H1 (cell line): Measurements from ENCODE around the gene DUOXA2. TPM values are rescaled to one million over a fixed set of nuclear protein-coding genes. Genes with fewer than 3 reads are reported as not detected.

Source experiments
- CTCF ChIA-PET: fragments of 300-600 bp; sonication (Branson Sonifier 250); formaldehyde crosslinking; loops from one replicate; lab custom pipeline; 2021; ENCODE audit not compliant: partially characterized antibody; lab: Charles Lee
- POLR2A ChIA-PET: fragments of 300-600 bp; sonication (Branson Sonifier 250); formaldehyde crosslinking; loops from one replicate; lab custom pipeline; 2021; ENCODE audit warnings: inconsistent platforms; ENCODE audit not compliant: partially characterized antibody; lab: Charles Lee
- DNase-seq, 2 experiments: peaks; one replicate each; pipeline versions ENCODE4 v3.0.0 to v3.0.0-alpha.2; 2010 to 2022; ENCODE audit warnings: low spot score in 2 of 2, low read depth in 1 of 2, mixed read lengths in 1 of 2
- FAIRE-seq: peaks from 2 replicates; lab custom pipeline; 2011; peaks lifted over from hg19 to GRCh38; lab: Jason Lieb, UNC
- H2AFZ ChIP-seq: 2 replicates; pipeline ENCODE4 v1.8.1; 2012; ENCODE audit warnings: low read length, inconsistent platforms
- H2AK5ac ChIP-seq: 2 replicates; pipeline ENCODE4 v1.6.1; 2013; ENCODE audit warnings: low read depth, low read length
- H2BK120ac ChIP-seq: replicated peaks from 2 replicates; pipeline ENCODE3; 2013; ENCODE audit warnings: low read depth, low read length, inconsistent platforms
- H2BK12ac ChIP-seq: 2 replicates; pipeline ENCODE4 v1.6.1; 2013; ENCODE audit warnings: low read depth, low read length
- H2BK15ac ChIP-seq: 2 replicates; pipeline ENCODE4 v1.6.1; 2013; ENCODE audit warnings: low read length
- H2BK20ac ChIP-seq: 2 replicates; pipeline ENCODE4 v1.6.1; 2013; ENCODE audit warnings: low read length
- H2BK5ac ChIP-seq: 2 replicates; pipeline ENCODE4 v1.6.1; 2013; ENCODE audit warnings: low read depth, low read length
- H3K14ac ChIP-seq: 2 replicates; pipeline ENCODE4 v1.6.1; 2013; ENCODE audit warnings: inconsistent platforms; ENCODE audit not compliant: insufficient read length
- H3K18ac ChIP-seq: 2 replicates; pipeline ENCODE4 v1.6.1; 2013; ENCODE audit warnings: low read length; ENCODE audit errors: extremely low read depth
- H3K23ac ChIP-seq: 2 replicates; pipeline ENCODE4 v1.6.1; 2013; ENCODE audit warnings: inconsistent platforms; ENCODE audit not compliant: insufficient read length
- H3K23me2 ChIP-seq: 2 replicates; pipeline ENCODE4 v1.6.1; 2013; ENCODE audit warnings: low read depth, low read length
- H3K27ac ChIP-seq: 2 replicates; pipeline ENCODE4 v1.6.1; 2011; ENCODE audit warnings: low read depth, low read length, inconsistent platforms
- H3K27me3 ChIP-seq, 4 experiments: replicated peaks in 1 of 4; 1 replicate in 1 of 4; 2 replicates in 3 of 4; pipeline versions ENCODE4 v1.6.1 to v1.8.1; 2011 to 2013; ENCODE audit warnings: low read length in 3 of 4, mild to moderate bottlenecking in 3 of 4, inconsistent platforms in 2 of 4, mixed read lengths in 2 of 4, moderate library complexity in 1 of 4; ENCODE audit not compliant: control insufficient read depth in 3 of 4, insufficient read depth in 3 of 4; ENCODE audit errors: extremely low read depth in 1 of 4
- H3K36me3 ChIP-seq, 4 experiments: 2 replicates each; pipeline versions ENCODE4 v1.6.1 to v1.8.1; 2011 to 2013; ENCODE audit warnings: mild to moderate bottlenecking in 4 of 4, low read length in 3 of 4, moderate library complexity in 2 of 4, control low read depth in 1 of 4, inconsistent platforms in 1 of 4; ENCODE audit not compliant: insufficient read depth in 4 of 4, control insufficient read depth in 2 of 4
- H3K4ac ChIP-seq: replicated peaks from 2 replicates; pipeline ENCODE3; 2013; ENCODE audit warnings: low read length, low read depth, mixed read lengths, inconsistent platforms; ENCODE audit not compliant: insufficient read length
- H3K4me1 ChIP-seq, 4 experiments: replicated peaks in 1 of 4; 1 replicate in 1 of 4; 2 replicates in 3 of 4; pipeline versions ENCODE4 v1.6.1 to v1.8.1; 2011 to 2013; ENCODE audit warnings: low read length in 3 of 4, inconsistent platforms in 2 of 4, mixed read lengths in 1 of 4; ENCODE audit not compliant: insufficient read depth in 4 of 4, control insufficient read depth in 3 of 4
- H3K4me2 ChIP-seq, 2 experiments: 2 replicates each; pipeline versions ENCODE4 v1.6.1 to v1.8.1; 2011 to 2013; ENCODE audit warnings: low read depth in 2 of 2, low read length in 2 of 2, control low read depth in 1 of 2, inconsistent platforms in 1 of 2, mild to moderate bottlenecking in 1 of 2; ENCODE audit not compliant: insufficient read depth in 1 of 2
- H3K4me3 ChIP-seq, 4 experiments: fragments of 200-600, 300-600 bp in 1 of 4; sonication (generic), shearing (Covaris generic), sonication (Bioruptor Twin) in 1 of 4; 2 replicates each; pipeline versions ENCODE4 v1.5.1 to v1.8.1; 2011 to 2016; ENCODE audit warnings: low read length in 4 of 4, low read depth in 3 of 4, control low read depth in 2 of 4, inconsistent platforms in 2 of 4, mild to moderate bottlenecking in 2 of 4, mixed read lengths in 1 of 4, moderate library complexity in 1 of 4; ENCODE audit not compliant: insufficient read depth in 2 of 4; ENCODE audit errors: extremely low read depth in 1 of 4
- H3K56ac ChIP-seq: replicated peaks from 2 replicates; pipeline ENCODE3; 2013; ENCODE audit warnings: low read depth, mild to moderate bottlenecking, mixed read lengths, low read length, inconsistent platforms; ENCODE audit not compliant: insufficient read length
- H3K79me1 ChIP-seq: 2 replicates; pipeline ENCODE4 v1.6.1; 2013; ENCODE audit warnings: low read depth, low read length, control low read depth
- H3K79me2 ChIP-seq, 2 experiments: 2 replicates each; pipeline versions ENCODE4 v1.6.1 to v1.8.1; 2012 to 2013; ENCODE audit warnings: low read length in 2 of 2, mild to moderate bottlenecking in 2 of 2, inconsistent platforms in 1 of 2; ENCODE audit not compliant: insufficient read depth in 2 of 2, control insufficient read depth in 1 of 2
- H3K9ac ChIP-seq, 4 experiments: replicated peaks in 1 of 4; 1 replicate in 1 of 4; 2 replicates in 3 of 4; pipeline versions ENCODE4 v1.6.1 to v1.8.1; 2011 to 2013; ENCODE audit warnings: low read depth in 3 of 4, low read length in 3 of 4, control low read depth in 2 of 4, mild to moderate bottlenecking in 2 of 4, moderate library complexity in 2 of 4, inconsistent platforms in 1 of 4; ENCODE audit errors: extremely low read depth in 1 of 4
- H3K9me3 ChIP-seq, 2 experiments: 2 replicates each; pipeline versions ENCODE4 v1.6.1 to v1.8.1; 2012 to 2013; ENCODE audit warnings: mild to moderate bottlenecking in 2 of 2, moderate library complexity in 2 of 2, control low read depth in 1 of 2, inconsistent platforms in 1 of 2, low read depth in 1 of 2, low read length in 1 of 2, mixed read lengths in 1 of 2; ENCODE audit not compliant: insufficient read depth in 2 of 2
- H4K20me1 ChIP-seq, 2 experiments: replicated peaks in 1 of 2; 2 replicates each; pipeline versions ENCODE3 to v1.8.1; 2011 to 2013; ENCODE audit warnings: inconsistent platforms in 2 of 2, low read length in 2 of 2, mild to moderate bottlenecking in 1 of 2; ENCODE audit not compliant: insufficient read depth in 2 of 2, control insufficient read depth in 1 of 2
- H4K5ac ChIP-seq: 2 replicates; pipeline ENCODE4 v1.6.1; 2013; ENCODE audit warnings: low read length, low read depth, mixed read lengths, inconsistent platforms; ENCODE audit not compliant: insufficient read length
- H4K8ac ChIP-seq: 2 replicates; pipeline ENCODE4 v1.8.0; 2013; ENCODE audit warnings: mild to moderate bottlenecking, moderate library complexity, low read length, inconsistent platforms; ENCODE audit not compliant: insufficient read depth; ENCODE audit errors: extremely low read depth
- H4K91ac ChIP-seq: replicated peaks from 2 replicates; pipeline ENCODE3; 2013; ENCODE audit warnings: low read length, mixed read lengths, inconsistent platforms; ENCODE audit not compliant: insufficient read length
- BCL11A ChIP-seq, 2 experiments: IDR thresholded peaks; one replicate each; pipeline ENCODE4 v1.6.1; 2011; ENCODE audit warnings: low read depth in 2 of 2, low read length in 2 of 2, mild to moderate bottlenecking in 2 of 2
- CEBPB ChIP-seq: IDR thresholded peaks from 2 replicates; pipeline ENCODE4 v1.6.1; 2012; ENCODE audit warnings: low read depth, low read length
- KDM4A ChIP-seq: IDR thresholded peaks from one replicate; pipeline ENCODE4 v1.7.1; 2012; ENCODE audit warnings: low read depth, mild to moderate bottlenecking, moderate library complexity, low read length, inconsistent platforms; ENCODE audit not compliant: severe bottlenecking
- POU5F1 ChIP-seq: IDR thresholded peaks from 2 replicates; pipeline ENCODE4 v1.6.1; 2011; ENCODE audit warnings: low read depth, mild to moderate bottlenecking, low read length, moderate library complexity
- SP1 ChIP-seq: IDR thresholded peaks from 2 replicates; pipeline ENCODE4 v1.6.1; 2011; ENCODE audit warnings: low read depth, low read length
- SUZ12 ChIP-seq: fragments of 200-600 bp; sonication (generic); IDR thresholded peaks from 2 replicates; pipeline ENCODE4 v1.6.1; 2012; ENCODE audit warnings: mild to moderate bottlenecking, inconsistent platforms, low read length, moderate library complexity, mixed read lengths
- TBP ChIP-seq: IDR thresholded peaks from 2 replicates; pipeline ENCODE4 v1.6.1; 2011; ENCODE audit warnings: low read depth, low read length, improper control_type of control experiment
- YY1 ChIP-seq: IDR thresholded peaks from 2 replicates; pipeline ENCODE4 v1.6.1; 2011; ENCODE audit warnings: low read depth, mild to moderate bottlenecking, low read length
- ZNF274 ChIP-seq: IDR thresholded peaks from 2 replicates; pipeline ENCODE4 v1.7.0; 2012; ENCODE audit warnings: low read length, borderline replicate concordance; ENCODE audit errors: extremely low read depth
- WGBS, 2 experiments: shearing (Covaris generic) in 1 of 2; methylation state at CpG; one replicate each; pipeline versions ENCODE4 v1.1.6 to v1.1.7; 2013 to 2015; ENCODE audit warnings: low lambda C conversion rate in 2 of 2, mixed read lengths in 2 of 2, inconsistent platforms in 1 of 2, low coverage in 1 of 2, missing lambda C conversion rate in 1 of 2; ENCODE audit not compliant: insufficient replicate concordance in 2 of 2, insufficient coverage in 1 of 2, insufficient read length in 1 of 2; ENCODE audit errors: extremely low coverage in 1 of 2, missing lambda C conversion rate in 1 of 2; 5-methylcytosine and 5-hydroxymethylcytosine counted together
- polyA plus RNA-seq, 7 experiments: library from polyadenylated mRNA; depleted of rRNA in 3 of 7; stranded (reverse) in 5 of 7; unstranded in 2 of 7; fragments of >200 nt in 5 of 7; fragments of 200-250 nt in 2 of 7; gene quantifications; 1 replicate in 5 of 7; 2 replicates in 1 of 7; 4 replicates in 1 of 7; pipeline versions ENCODE4 v1.2.1 to v1.2.3, GENCODE V29; 2011 to 2013; ENCODE audit warnings: missing spikeins in 2 of 7, mixed read lengths in 2 of 7
- total RNA-seq: library from RNA; stranded (reverse); fragmentation: NEBNext Ultra II Directional; extraction: Animal tissue kit (Norgen Biotek cat#: 25700); gene quantifications from 2 replicates; pipeline ENCODE4 v1.2.1, GENCODE V29; 2021

The DUOXA2 gene
- total and polyA plus RNA-seq, 2 of the 8 experiments (the other 6 are each of a cell fraction or from before 2014, with no cell fraction given) = 0.05 TPM; not detected in 1

DNA sequence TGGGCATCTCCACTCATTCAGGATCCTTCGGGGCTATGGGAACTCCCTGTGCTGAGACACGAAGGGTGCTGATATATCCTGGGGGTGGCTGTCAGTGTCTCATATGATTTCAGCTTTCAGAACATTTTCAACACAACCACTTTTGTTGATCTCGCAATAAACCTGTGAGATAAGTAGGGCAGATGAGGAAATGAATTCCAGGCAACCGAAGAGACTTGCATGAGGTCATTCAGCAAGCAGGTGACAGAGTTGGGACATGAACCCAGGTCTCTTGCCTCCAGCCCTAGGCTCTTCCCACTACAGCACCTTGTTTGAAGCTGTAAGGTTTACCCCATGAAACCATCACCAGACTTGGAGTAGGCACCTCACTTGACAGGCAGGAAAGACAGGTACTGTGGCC is 32.3 kb downstream of the DUOXA2 start:
- H2BK12ac ChIP-seq = no peak overlapping the region
- H3K23me2 ChIP-seq = no peaks in the 10 kb centered on the region
- H3K14ac ChIP-seq = no peak overlapping the region
- H4K5ac ChIP-seq = no peak overlapping the region
- CTCF ChIA-PET = interaction anchor here (0.8 to 10.1 kb wide), 6 partner anchors 9 to 131 kb away, joined by 3 to 57 read pairs (median 5); no protein-coding TSS in a partner anchor
- no peak overlapping the region for H3K56ac ChIP-seq
- H2AFZ ChIP-seq = no peak overlapping the region
- no peak overlapping the region for H3K4me3 ChIP-seq
- H2BK5ac ChIP-seq = no peak overlapping the region
- no peaks in the 10 kb centered on the region for H4K20me1 ChIP-seq
- no peak overlapping the region for H4K91ac ChIP-seq
- H2BK20ac ChIP-seq = no peak overlapping the region
- H4K8ac ChIP-seq = no peak overlapping the region
- 96% methylated on average over 4 of the region's 4 CpGs; no CpG with 5 or more reads in 1 of the 2 experiments for WGBS, 2 experiments
- FAIRE-seq (no peak), DNase-seq (no peak)
- TF ChIP-seq SP1 (no peak), BCL11A (IDR thresholded peaks at IDR 0.05; ENCODE audit: low read depth in 2 of 2, low read length in 2 of 2) (no peak), YY1 (no peak), ZNF274 (no peak), POU5F1 (no peak), KDM4A (no peak), CEBPB (no peak), SUZ12 (no peak), TBP (no peak)
- no peak overlapping the region for H2AK5ac ChIP-seq
- no peaks in the 10 kb centered on the region for H3K36me3 ChIP-seq
- no peaks in the 10 kb centered on the region for H3K79me2 ChIP-seq
- H3K9me3 ChIP-seq = no peaks in the 10 kb centered on the region
- POLR2A ChIA-PET = interaction anchor here (1.4 kb wide), 1 partner anchor 10 kb away, joined by 4 read pairs; no protein-coding TSS in a partner anchor
- H3K27ac ChIP-seq = no peak overlapping the region
- H3K18ac ChIP-seq = no peak overlapping the region
- H3K4me2 ChIP-seq = no peak overlapping the region
- no peak overlapping the region for H3K9ac ChIP-seq
- H3K4ac ChIP-seq = no peak overlapping the region
- no peaks in the 10 kb centered on the region; the same call in 1 of the 2 replicates for H3K79me1 ChIP-seq
- H3K27me3 ChIP-seq = no peaks in the 10 kb centered on the region; a peak in 1 of 7 replicates
- no peak overlapping the region for H3K23ac ChIP-seq
- no peak overlapping the region for H2BK15ac ChIP-seq
- no peaks in the 10 kb centered on the region; a peak in 1 of 7 replicates for H3K4me1 ChIP-seq
- no peak overlapping the region for H2BK120ac ChIP-seq
